Loucy (cell line): ENCODE results near the gene PIGO.
A peak's percentile ranks its signal among the peaks of the same experiment; 100 is the strongest.

Source experiments
- H2AFZ ChIP-seq: fragments of 200-600 bp; sonication (generic); 2 replicates; pipeline ENCODE4 v1.6.0; 2016; ENCODE audit warnings: antibody characterized with exemption, mild to moderate bottlenecking, low read length, moderate library complexity
- H3F3A ChIP-seq: fragments of 200-600 bp; 2 replicates; pipeline ENCODE4 v1.6.0; 2016; ENCODE audit warnings: antibody characterized with exemption, low read depth, mild to moderate bottlenecking
- H3K27me3 ChIP-seq: fragments of 200-600 bp; sonication (generic); 2 replicates; pipeline ENCODE4 v1.6.1; 2014; ENCODE audit warnings: low read length, mild to moderate bottlenecking; ENCODE audit not compliant: insufficient read depth, poor library complexity, severe bottlenecking
- H3K36me3 ChIP-seq: fragments of 200-600 bp; sonication (generic); 2 replicates; pipeline ENCODE4 v1.6.1; 2016; ENCODE audit warnings: low read length; ENCODE audit not compliant: insufficient read depth
- H3K4me1 ChIP-seq: fragments of 200-600 bp; sonication (generic); 2 replicates; pipeline ENCODE4 v1.5.1; 2014; ENCODE audit warnings: low read length, mild to moderate bottlenecking; ENCODE audit not compliant: insufficient read depth, poor library complexity, severe bottlenecking
- H3K4me2 ChIP-seq: fragments of 200-600 bp; sonication (generic); 2 replicates; pipeline ENCODE4 v1.6.0; 2014; ENCODE audit warnings: antibody characterized with exemption, low read length, low read depth, mild to moderate bottlenecking; ENCODE audit not compliant: poor library complexity, severe bottlenecking
- H3K4me3 ChIP-seq: fragments of 200-600 bp; sonication (generic); 2 replicates; pipeline ENCODE4 v1.5.1; 2014; ENCODE audit warnings: low read length, mild to moderate bottlenecking, mixed read lengths; ENCODE audit not compliant: poor library complexity, severe bottlenecking
- H3K79me2 ChIP-seq: fragments of 200-600 bp; sonication (generic); 2 replicates; pipeline ENCODE4 v1.6.1; 2014; ENCODE audit warnings: low read length; ENCODE audit not compliant: insufficient read depth
- H3K9ac ChIP-seq: fragments of 200-600 bp; sonication (generic); 2 replicates; pipeline ENCODE4 v1.6.0; 2014; ENCODE audit warnings: mild to moderate bottlenecking, low read depth, low read length, moderate library complexity; ENCODE audit not compliant: poor library complexity, severe bottlenecking
- H3K9me2 ChIP-seq: fragments of 200-600 bp; sonication (generic); replicated peaks from 2 replicates; pipeline ENCODE4 v1.6.1; 2016; ENCODE audit warnings: low read depth, low read length, mixed read lengths
- H3K9me3 ChIP-seq: fragments of 200-600 bp; sonication (generic); 2 replicates; pipeline ENCODE4 v1.6.1; 2014; ENCODE audit warnings: mild to moderate bottlenecking, antibody characterized with exemption, low read length, low read depth; ENCODE audit not compliant: insufficient read depth
- H4K20me1 ChIP-seq: fragments of 200-600 bp; sonication (generic); 2 replicates; pipeline ENCODE4 v1.6.0; 2014; ENCODE audit warnings: antibody characterized with exemption, low read length, mild to moderate bottlenecking; ENCODE audit not compliant: insufficient read depth, poor library complexity, severe bottlenecking
- EZH2phosphoT487 ChIP-seq: fragments of 200-600 bp; IDR thresholded peaks from 2 replicates; pipeline ENCODE4 v1.6.1; 2018; ENCODE audit warnings: antibody characterized with exemption, mild to moderate bottlenecking, moderate library complexity, borderline replicate concordance
- TF ChIP-seq, protein P1 (sequence below): fragments of 200-600 bp; sonication (generic); conservative IDR thresholded peaks from 2 replicates; pipeline ENCODE4 v1.5.1; 2014; ENCODE audit warnings: mild to moderate bottlenecking, antibody characterized with exemption, low read length

PIGO gene

GRCh38 chr9:35074141-35074540 lies 22.2 kb downstream of the PIGO start:
- TF ChIP-seq EZH2phosphoT487 = no peak
- TF ChIP-seq, protein P1, sequence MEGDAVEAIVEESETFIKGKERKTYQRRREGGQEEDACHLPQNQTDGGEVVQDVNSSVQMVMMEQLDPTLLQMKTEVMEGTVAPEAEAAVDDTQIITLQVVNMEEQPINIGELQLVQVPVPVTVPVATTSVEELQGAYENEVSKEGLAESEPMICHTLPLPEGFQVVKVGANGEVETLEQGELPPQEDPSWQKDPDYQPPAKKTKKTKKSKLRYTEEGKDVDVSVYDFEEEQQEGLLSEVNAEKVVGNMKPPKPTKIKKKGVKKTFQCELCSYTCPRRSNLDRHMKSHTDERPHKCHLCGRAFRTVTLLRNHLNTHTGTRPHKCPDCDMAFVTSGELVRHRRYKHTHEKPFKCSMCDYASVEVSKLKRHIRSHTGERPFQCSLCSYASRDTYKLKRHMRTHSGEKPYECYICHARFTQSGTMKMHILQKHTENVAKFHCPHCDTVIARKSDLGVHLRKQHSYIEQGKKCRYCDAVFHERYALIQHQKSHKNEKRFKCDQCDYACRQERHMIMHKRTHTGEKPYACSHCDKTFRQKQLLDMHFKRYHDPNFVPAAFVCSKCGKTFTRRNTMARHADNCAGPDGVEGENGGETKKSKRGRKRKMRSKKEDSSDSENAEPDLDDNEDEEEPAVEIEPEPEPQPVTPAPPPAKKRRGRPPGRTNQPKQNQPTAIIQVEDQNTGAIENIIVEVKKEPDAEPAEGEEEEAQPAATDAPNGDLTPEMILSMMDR = no peak
- Histone ChIP-seq H3K4me2 (no peak overlapping the region), H3K27me3 (no peaks in the 10 kb centered on the region), H3F3A (peaks cover 10% of the 10 kb centered on the region), H3K4me3 (no peak overlapping the region), H4K20me1 (peaks cover 42% of the 10 kb centered on the region), H3K9me3 (no peaks in the 10 kb centered on the region), H3K9ac (no peak overlapping the region), H3K4me1 (peaks cover 54% of the 10 kb centered on the region), H2AFZ (no peak overlapping the region), H3K36me3 (peaks cover 6% of the 10 kb centered on the region; the same call in 1 of the 2 replicates), H3K79me2 (peaks cover 66% of the 10 kb centered on the region), H3K9me2 (no peaks in the 10 kb centered on the region)

DNA sequence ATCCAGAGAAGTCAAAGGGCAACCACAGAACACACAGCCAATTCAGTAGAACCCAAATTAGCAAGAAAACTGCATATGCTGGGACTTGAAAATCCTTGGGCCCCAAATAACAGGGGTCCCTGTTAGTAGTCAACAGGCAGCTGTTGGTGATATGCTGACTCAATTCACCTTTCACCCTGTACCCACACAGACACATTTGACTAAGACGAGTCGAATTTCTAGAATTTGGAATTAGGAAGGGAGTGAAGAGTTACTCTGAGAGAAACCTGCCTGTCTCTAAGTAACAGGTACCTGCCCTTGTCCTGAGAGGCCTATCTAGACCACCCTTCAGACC lies 23.1 kb downstream of the PIGO start:
- peaks cover 9% of the 10 kb centered on the region; the same call in 1 of the 2 replicates for H3K36me3 ChIP-seq
- peaks cover 66% of the 10 kb centered on the region for H3K79me2 ChIP-seq
- no peaks in the 10 kb centered on the region for H3K9me2 ChIP-seq
- peaks cover 45% of the 10 kb centered on the region for H4K20me1 ChIP-seq
- H3K9me3 ChIP-seq = no peaks in the 10 kb centered on the region
- no peaks in the 10 kb centered on the region for H3K27me3 ChIP-seq
- peaks cover 55% of the 10 kb centered on the region for H3K4me1 ChIP-seq
- H2AFZ ChIP-seq = no peak overlapping the region
- peak overlapping the region; percentile 39 for H3K9ac ChIP-seq
- H3K4me3 ChIP-seq = peak overlapping the region; percentile 95
- H3F3A ChIP-seq = peaks cover 10% of the 10 kb centered on the region
- peak overlapping the region; percentile 55 for H3K4me2 ChIP-seq
- no peak for TF ChIP-seq EZH2phosphoT487
- TF ChIP-seq, protein P1 = no peak

- Histone ChIP-seq H3K9me2 (no peaks in the 10 kb centered on the region), H3K9me3 (no peaks in the 10 kb centered on the region), H3K79me2 (peaks cover 66% of the 10 kb centered on the region), H3K4me2 (peak within 1 kb of the TSS; percentile 99), H3K27me3 (no peaks in the 10 kb centered on the region), H3K9ac (peak within 1 kb of the TSS; percentile 94), H3K36me3 (peaks cover 14% of the 10 kb centered on the region; the same call in 1 of the 2 replicates), H3K4me1 (peaks cover 55% of the 10 kb centered on the region), H3K4me3 (peak within 1 kb of the TSS; percentile 95), H2AFZ (0 out of 2 replicates have a peak within 1 kb of the TSS, but pooled peaks have one; percentile 39), H3F3A (peaks cover 10% of the 10 kb centered on the region), H4K20me1 (peaks cover 51% of the 10 kb centered on the region)
- no peak for TF ChIP-seq EZH2phosphoT487
- TF ChIP-seq, protein P1 = no peak
Observed at GRCh38 chr9:35072461-35073278, 23.7 kb downstream of the PIGO start, which contains the start of gene VCP. Gene VCP, minus strand, starts transcription at chr9:35072625. Its CDS starts 272 bp downstream, at chr9:35072353.
